Stimulated activated memory B cell treated with anti-CD40 and anti-IgM and Interleukin-4, amounts not matched to agents 10 μg/mL and 1 μg/mL and 100 μg/mL, for 72 hours (primary cell): ENCODE measurements around the gene RPS6KA5.
"Not testable (repeated sequence)": the region's sequence is repeated elsewhere in the genome, so short reads cannot be mapped to it uniquely, and the experiment has no call there.

Experiments used
- ATAC-seq: fragments of 150-1000 bp; cut with Tn5 transposase; 2 replicates; pipeline ENCODE4 v1.10.0; 2021
- H3K27ac Mint-ChIP-seq: one replicate; pipeline ENCODE4 v1.8.0; 2022; ENCODE audit warnings: mild to moderate bottlenecking, mixed read lengths
- H3K27me3 Mint-ChIP-seq: one replicate; pipeline ENCODE4 v1.8.0; 2022; ENCODE audit warnings: mixed read lengths
- H3K36me3 Mint-ChIP-seq: one replicate; pipeline ENCODE4 v1.8.0; 2022; ENCODE audit warnings: mixed read lengths
- H3K4me1 Mint-ChIP-seq: one replicate; pipeline ENCODE4 v1.8.0; 2022; ENCODE audit warnings: mixed read lengths
- H3K4me3 Mint-ChIP-seq: one replicate; pipeline ENCODE4 v1.8.0; 2022; ENCODE audit warnings: mild to moderate bottlenecking, moderate library complexity, mixed read lengths
- H3K9me3 Mint-ChIP-seq: one replicate; pipeline ENCODE4 v1.8.0; 2022; ENCODE audit warnings: mixed read lengths

RPS6KA5 gene

GRCh38 chr14:90965765-90966164 lies 94.7 kb downstream of the RPS6KA5 start:
- Mint-ChIP-seq H3K27ac (no peak overlapping the region), H3K4me1 (peaks cover 16% of the 10 kb centered on the region), H3K36me3 (peaks cover 20% of the 10 kb centered on the region), H3K9me3 (no peaks in the 10 kb centered on the region), H3K4me3 (no peak overlapping the region), H3K27me3 (no peaks in the 10 kb centered on the region)
- no peak for ATAC-seq

DNA sequence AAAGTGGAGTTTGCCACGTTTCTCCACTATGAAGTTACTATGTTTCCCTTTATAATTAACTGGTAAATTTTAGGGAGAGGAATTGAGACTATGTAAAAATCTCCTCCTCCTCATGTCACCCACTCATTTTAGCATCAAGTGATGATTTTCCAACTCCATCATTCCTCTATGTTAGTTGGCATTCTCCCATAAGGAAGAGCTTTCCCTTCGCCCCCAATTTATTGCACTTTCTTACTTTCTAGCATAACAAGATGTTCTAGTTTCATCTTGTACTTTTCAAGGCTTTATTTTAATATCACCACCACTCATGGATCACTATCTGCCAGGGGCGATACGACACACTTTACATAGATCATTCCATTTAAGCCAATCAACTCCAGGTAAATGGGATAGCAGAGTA lies 97.1 kb downstream of the RPS6KA5 start:
- Mint-ChIP-seq H3K4me3 (no peak overlapping the region), H3K36me3 (peaks cover 32% of the 10 kb centered on the region), H3K27ac (no peak overlapping the region), H3K9me3 (no peaks in the 10 kb centered on the region), H3K27me3 (no peaks in the 10 kb centered on the region), H3K4me1 (peaks cover 5% of the 10 kb centered on the region)
- ATAC-seq, result no peak

DNA sequence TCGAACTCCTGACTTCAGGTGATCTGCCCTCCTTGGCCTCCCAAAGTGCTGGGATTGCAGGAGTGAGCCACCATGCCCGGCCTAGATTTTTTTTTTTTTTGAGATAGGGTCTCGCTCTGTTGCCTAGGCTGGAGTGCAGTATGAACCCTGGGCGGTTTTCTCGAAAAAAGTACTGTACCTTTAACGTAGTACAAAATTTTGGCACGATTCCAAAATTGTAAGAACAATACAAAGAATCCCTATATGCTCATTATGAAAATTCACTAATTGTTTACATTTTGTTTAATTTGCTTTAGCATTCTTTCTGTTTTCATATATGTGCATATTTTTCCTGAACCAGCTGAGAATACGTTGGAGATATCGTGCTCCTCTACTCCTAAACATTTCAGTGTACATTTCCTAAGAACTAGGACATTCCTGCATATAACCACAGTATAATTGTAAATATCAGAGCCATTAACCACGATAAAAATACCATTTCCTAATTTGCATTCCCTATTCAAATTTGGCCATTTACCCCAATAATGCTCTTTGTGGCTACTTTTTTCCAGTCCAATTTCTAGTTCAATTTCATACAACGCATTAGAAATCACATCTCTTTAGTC lies 97.8 kb downstream of the RPS6KA5 start:
- Mint-ChIP-seq H3K27ac (no peak overlapping the region), H3K4me1 (peaks cover 5% of the 10 kb centered on the region), H3K9me3 (no peaks in the 10 kb centered on the region), H3K4me3 (no peak overlapping the region), H3K36me3 (peaks cover 34% of the 10 kb centered on the region), H3K27me3 (no peaks in the 10 kb centered on the region)
- ATAC-seq, result no peak

DNA sequence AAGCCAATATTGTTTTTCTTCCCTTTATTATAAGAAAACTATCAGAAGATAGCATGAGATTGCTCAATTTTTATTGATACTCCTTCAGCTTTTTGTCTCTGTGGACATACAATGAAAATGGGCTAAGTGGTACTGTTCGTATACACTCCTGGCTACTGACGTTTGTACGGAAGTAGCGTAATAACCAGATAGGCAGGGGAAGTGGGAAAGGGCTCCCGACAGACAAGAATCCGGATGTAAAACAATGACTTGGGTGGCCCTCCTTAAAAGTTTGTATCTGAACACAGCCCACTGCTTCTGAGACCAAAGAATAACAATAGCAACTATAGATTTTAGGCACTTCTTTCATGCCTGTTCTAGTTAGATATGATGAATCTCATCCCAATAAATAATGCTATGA lies 99.6 kb downstream of the RPS6KA5 start:
- no peak for ATAC-seq
- Mint-ChIP-seq H3K27ac (no peak overlapping the region), H3K36me3 (peaks cover 50% of the 10 kb centered on the region), H3K4me3 (no peak overlapping the region), H3K27me3 (no peaks in the 10 kb centered on the region), H3K9me3 (peaks cover 7% of the 10 kb centered on the region), H3K4me1 (peaks cover 5% of the 10 kb centered on the region)

- H3K4me3 Mint-ChIP-seq, result no peak overlapping the region
- H3K9me3 Mint-ChIP-seq, result peaks cover 13% of the 10 kb centered on the region
- peaks cover 56% of the 10 kb centered on the region for H3K36me3 Mint-ChIP-seq
- H3K4me1 Mint-ChIP-seq, result peaks cover 5% of the 10 kb centered on the region
- H3K27me3 Mint-ChIP-seq, result no peaks in the 10 kb centered on the region
- no peak for ATAC-seq
- no peak overlapping the region for H3K27ac Mint-ChIP-seq
These were observed 101.1 kb downstream of the RPS6KA5 start for GRCh38 chr14:90959344-90959743.

DNA sequence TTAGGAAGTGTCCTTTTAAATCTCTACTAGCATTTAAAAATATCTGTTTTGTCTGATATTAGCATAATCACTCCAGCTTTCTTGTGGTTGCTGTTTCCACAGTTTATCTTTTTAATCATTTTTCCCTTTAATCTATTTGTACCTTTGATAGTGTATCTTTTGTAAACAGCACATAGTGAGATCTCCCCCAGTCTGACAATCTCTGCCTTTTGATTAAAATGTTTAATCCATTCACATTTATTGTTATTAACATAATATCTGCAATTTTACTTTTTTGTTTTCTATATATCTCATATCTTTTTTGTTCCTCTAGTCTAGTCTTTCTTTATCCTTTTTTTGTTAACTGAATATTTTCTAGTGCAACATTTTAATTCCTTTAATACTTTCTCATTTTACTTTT lies 104.2 kb downstream of the RPS6KA5 start:
- Mint-ChIP-seq H3K4me3 (no peak overlapping the region), H3K4me1 (no peaks in the 10 kb centered on the region), H3K36me3 (peaks cover 64% of the 10 kb centered on the region), H3K9me3 (peaks cover 18% of the 10 kb centered on the region), H3K27ac (no peak overlapping the region), H3K27me3 (no peaks in the 10 kb centered on the region)
- no peak for ATAC-seq

- H3K27ac Mint-ChIP-seq, H3K27me3 Mint-ChIP-seq, ATAC-seq, H3K4me1 Mint-ChIP-seq, H3K4me3 Mint-ChIP-seq: not testable (repeated sequence)
- H3K36me3 Mint-ChIP-seq, result peaks cover 54% of the 10 kb centered on the region
- peaks cover 18% of the 10 kb centered on the region for H3K9me3 Mint-ChIP-seq
These were observed 106.8 kb downstream of the RPS6KA5 start for GRCh38 chr14:90953643-90954042.

DNA sequence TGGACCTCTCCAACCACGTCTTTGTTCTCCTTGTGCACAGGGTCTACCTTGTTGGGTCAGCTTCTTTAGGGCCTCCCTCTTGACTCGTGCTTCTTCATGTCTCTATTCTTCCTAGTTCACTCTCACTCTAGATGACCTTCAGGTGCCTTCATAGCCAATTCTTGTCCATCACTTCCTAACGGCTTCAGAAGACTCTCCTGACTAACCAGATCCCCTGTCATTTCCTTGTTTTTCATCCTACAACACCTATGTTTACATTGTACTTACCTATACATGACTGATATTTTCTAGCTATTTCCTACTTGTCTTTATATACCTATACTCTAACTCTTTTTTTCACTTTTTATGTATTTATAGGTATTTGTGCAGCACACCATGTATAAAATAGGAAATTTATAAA lies 117.1 kb downstream of the RPS6KA5 start:
- Mint-ChIP-seq H3K4me3 (no peak overlapping the region), H3K36me3 (peaks cover 52% of the 10 kb centered on the region), H3K27me3 (no peaks in the 10 kb centered on the region), H3K27ac (no peak overlapping the region), H3K4me1 (no peaks in the 10 kb centered on the region), H3K9me3 (peaks cover 9% of the 10 kb centered on the region)
- ATAC-seq, result no peak

DNA sequence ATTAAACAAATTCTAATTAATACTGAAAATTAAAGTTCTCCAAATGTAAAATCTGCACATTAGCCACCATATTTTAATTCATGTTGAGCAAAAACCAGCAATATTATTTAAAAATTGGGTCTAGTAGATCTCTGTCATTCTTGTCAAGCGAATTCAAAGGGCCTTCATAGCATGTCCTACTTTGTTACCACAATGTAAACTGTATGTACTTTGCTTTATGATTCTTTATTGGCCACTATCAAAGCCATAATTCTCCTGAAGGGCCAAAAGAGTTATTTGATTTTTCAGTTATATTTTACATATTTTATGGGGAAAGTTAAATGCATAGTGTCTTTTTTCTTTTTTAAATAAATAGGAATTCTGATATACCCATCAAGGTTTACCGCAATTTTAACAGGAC lies 117.9 kb downstream of the RPS6KA5 start:
- no peaks in the 10 kb centered on the region for H3K4me1 Mint-ChIP-seq
- ATAC-seq, result no peak
- H3K27ac Mint-ChIP-seq, result no peak overlapping the region
- H3K36me3 Mint-ChIP-seq, result peaks cover 61% of the 10 kb centered on the region
- H3K27me3 Mint-ChIP-seq, result no peaks in the 10 kb centered on the region
- peaks cover 9% of the 10 kb centered on the region for H3K9me3 Mint-ChIP-seq
- H3K4me3 Mint-ChIP-seq, result no peak overlapping the region

DNA sequence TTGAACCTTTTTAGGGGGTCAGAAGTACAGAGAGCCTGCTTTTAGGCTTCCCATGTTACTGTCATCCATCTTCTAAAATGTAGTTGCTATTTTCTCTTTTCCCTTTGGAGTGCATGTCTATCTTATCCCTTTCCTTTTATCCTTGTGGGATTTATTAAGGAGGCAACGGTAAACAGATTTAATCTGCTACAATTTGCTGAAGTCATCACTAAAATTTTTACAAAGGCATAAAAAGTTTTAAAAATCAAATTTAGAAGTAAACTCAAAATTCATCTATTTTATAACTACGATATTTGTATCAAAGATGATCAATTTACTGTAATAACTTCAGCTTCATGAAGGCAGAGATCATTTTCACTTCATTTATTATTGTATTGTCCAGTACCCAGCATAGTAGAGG lies 118.7 kb downstream of the RPS6KA5 start:
- H3K27me3 Mint-ChIP-seq, result no peaks in the 10 kb centered on the region
- peaks cover 66% of the 10 kb centered on the region for H3K36me3 Mint-ChIP-seq
- ATAC-seq, result no peak
- no peaks in the 10 kb centered on the region for H3K4me1 Mint-ChIP-seq
- H3K4me3 Mint-ChIP-seq, result no peak overlapping the region
- no peak overlapping the region for H3K27ac Mint-ChIP-seq
- peaks cover 9% of the 10 kb centered on the region for H3K9me3 Mint-ChIP-seq

- no peaks in the 10 kb centered on the region for H3K27me3 Mint-ChIP-seq
- no peaks in the 10 kb centered on the region for H3K4me1 Mint-ChIP-seq
- no peak overlapping the region for H3K4me3 Mint-ChIP-seq
- peaks cover 60% of the 10 kb centered on the region for H3K36me3 Mint-ChIP-seq
- H3K9me3 Mint-ChIP-seq, result peaks cover 9% of the 10 kb centered on the region
- no peak overlapping the region for H3K27ac Mint-ChIP-seq
- no peak for ATAC-seq
These were observed 120.0 kb downstream of the RPS6KA5 start for GRCh38 chr14:90940318-90940962.

GRCh38 chr14:90939252-90939795 lies 121.1 kb downstream of the RPS6KA5 start:
- not testable (repeated sequence) for H3K4me1 Mint-ChIP-seq, H3K27ac Mint-ChIP-seq, ATAC-seq, H3K4me3 Mint-ChIP-seq, H3K27me3 Mint-ChIP-seq, H3K9me3 Mint-ChIP-seq
- peaks cover 60% of the 10 kb centered on the region for H3K36me3 Mint-ChIP-seq

DNA sequence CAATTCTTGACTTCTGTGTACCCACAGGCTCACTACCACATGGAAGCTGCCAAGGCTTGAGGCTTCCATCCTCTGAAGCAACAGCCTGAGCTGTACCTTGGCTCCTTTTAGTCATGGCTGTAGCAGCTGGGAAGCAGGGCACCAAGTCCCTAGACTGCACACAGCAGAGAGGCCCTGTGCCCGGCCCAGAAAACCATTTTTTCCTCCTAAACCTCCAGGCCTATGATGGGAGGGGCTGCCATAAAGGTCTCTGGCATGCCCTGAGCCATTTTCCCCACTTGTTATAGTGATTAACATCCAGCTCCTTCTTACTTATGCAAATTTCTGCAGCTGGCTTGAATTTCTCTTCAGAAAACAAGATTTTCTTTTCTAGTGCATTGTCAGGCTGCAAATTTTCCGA lies 121.8 kb downstream of the RPS6KA5 start:
- no peak for ATAC-seq

DNA sequence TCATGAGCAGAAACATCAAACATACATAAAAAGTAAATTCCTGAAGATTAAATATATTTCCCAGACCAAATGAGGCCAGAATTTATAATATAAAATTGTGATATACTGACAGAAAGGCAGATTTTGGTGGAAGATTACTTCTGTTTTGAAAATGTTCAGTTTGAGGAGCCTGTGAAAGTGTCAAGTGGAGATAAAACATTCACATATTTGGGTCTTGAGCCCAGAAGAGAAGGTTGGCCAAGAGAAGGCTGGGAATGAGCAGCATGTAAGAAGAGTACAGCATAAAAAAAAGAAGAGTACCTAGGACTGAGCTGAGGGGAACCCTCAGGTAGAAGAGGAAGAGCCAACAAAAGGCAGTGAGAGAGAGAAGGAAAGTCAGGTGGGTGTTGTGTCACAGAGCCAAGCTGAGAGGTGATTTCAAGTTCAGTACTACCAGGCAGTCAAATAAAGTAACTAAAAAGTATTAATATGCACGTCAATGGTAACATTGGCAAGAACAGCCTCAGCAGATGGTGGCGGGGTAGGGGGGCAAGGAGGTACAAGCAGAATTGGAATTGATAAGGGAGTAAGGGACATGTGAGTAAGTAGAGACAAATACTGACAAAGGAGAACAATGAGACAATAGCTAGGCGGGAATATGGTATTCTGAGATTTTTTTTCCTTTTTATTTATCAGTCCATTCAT lies 123.5 kb downstream of the RPS6KA5 start:
- Mint-ChIP-seq H3K27ac (no peak overlapping the region), H3K9me3 (peaks cover 9% of the 10 kb centered on the region), H3K27me3 (no peaks in the 10 kb centered on the region), H3K36me3 (peaks cover 53% of the 10 kb centered on the region), H3K4me1 (no peaks in the 10 kb centered on the region), H3K4me3 (no peak overlapping the region)
- no peak for ATAC-seq

More for the DNA sequence above, 121.8 kb downstream of the RPS6KA5 start:
- Mint-ChIP-seq H3K27ac (no peak overlapping the region), H3K4me3 (no peak overlapping the region), H3K36me3 (peaks cover 59% of the 10 kb centered on the region), H3K27me3 (no peaks in the 10 kb centered on the region), H3K4me1 (no peaks in the 10 kb centered on the region), H3K9me3 (peaks cover 9% of the 10 kb centered on the region)

- no peaks in the 10 kb centered on the region for H3K4me1 Mint-ChIP-seq
- no peaks in the 10 kb centered on the region for H3K9me3 Mint-ChIP-seq
- no peak for ATAC-seq
- no peak overlapping the region for H3K27ac Mint-ChIP-seq
- peaks cover 13% of the 10 kb centered on the region for H3K36me3 Mint-ChIP-seq
- H3K4me3 Mint-ChIP-seq, result no peak overlapping the region
- H3K27me3 Mint-ChIP-seq, result no peaks in the 10 kb centered on the region
These were observed 135.7 kb downstream of the RPS6KA5 start for GRCh38 chr14:90924621-90925340.
